ENCODE data around the gene SIRT5. TPM values are rescaled to one million over a fixed set of nuclear protein-coding genes. Genes with fewer than 3 reads are reported as not detected.

The SIRT5 gene
- total RNA-seq, 2 experiments from 2014 or later: 10.0 to 10.5 TPM

DNA sequence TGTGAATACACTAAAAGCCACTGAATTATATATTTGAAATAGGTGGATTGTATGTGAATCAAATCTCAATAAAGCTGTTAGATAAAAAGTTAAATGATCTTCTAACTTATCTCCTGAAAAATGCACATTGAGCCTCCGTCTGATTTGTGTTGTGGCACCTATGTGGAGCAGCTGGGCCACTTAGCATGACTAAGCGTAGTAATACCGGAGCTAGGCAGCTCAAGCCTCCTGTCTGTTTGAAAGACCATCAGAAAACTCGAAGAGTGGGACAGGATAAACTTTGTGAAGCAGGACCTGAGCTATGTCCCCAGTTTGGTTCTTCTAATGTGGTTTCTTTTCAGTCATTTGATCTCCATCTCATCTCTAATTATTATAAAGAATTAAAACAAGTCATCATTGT, 29.7 kb downstream of the SIRT5 start:
- POLR2A ChIA-PET: interaction anchor here (1.2 to 2.0 kb wide), 2 partner anchors 11 to 29 kb away, joined by 5 to 19 read pairs; partner anchors contain the start of genes NOL7 and SIRT5
- DNase-seq: no peak
- no peaks in the 10 kb centered on the region for H3K27me3 Mint-ChIP-seq
- no peak overlapping the region for H3K4me3 Mint-ChIP-seq
- H3K9me3 Mint-ChIP-seq: no peaks in the 10 kb centered on the region
- CTCF ChIA-PET: interaction anchor here (1.8 to 2.0 kb wide), 2 partner anchors 11 to 29 kb away, joined by 6 to 9 read pairs; partner anchors contain the start of genes NOL7 and SIRT5
- H3K4me1 Mint-ChIP-seq: peaks cover 2% of the 10 kb centered on the region
- no peak overlapping the region for H3K27ac Mint-ChIP-seq
- peaks cover 8% of the 10 kb centered on the region for H3K36me3 Mint-ChIP-seq (ENCODE audit: low read depth)

DNA sequence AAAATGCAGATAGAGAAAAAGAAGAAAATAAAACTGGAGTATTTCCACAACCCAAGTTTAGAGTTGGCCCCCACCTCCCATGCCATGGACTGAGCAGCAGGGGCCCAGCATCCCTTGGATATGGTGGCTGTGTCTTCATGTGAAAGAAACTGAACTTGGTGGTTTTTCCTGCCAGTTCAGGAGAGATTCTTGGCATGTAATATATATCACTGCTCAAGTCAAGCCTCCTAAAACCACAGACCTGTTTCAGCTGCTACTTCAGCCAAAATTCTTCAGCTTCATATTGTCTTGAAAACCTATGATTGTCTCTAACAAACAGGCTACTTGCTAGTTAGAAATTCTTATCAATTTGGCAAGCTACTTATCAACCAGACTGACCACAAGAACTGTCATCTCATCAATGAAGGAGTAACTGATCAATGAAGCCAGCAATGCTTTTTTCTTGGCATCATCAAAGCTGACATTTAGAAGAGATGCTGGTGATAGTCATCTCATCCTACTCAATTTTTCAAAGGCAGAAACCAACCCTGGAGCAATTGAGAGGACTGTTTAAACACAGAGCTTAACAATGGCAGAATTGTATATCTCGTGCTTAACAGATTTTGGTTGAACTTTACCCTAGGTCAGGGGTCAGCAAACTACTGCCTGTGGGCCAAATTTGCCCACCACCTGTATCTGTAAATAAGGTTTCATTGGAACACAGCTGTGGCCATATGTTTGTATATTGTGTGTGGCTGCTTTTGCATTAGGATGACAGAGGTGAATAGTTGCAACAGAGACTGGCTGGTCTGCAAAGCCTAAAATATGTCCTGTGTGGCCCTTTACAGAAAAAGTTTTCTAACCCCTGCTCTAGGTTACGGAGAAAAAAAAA, 30.4 kb downstream of the SIRT5 start:
- H3K9me3 Mint-ChIP-seq: no peaks in the 10 kb centered on the region
- DNase-seq: no peak
- H3K27ac Mint-ChIP-seq: no peak overlapping the region
- H3K27me3 Mint-ChIP-seq: no peaks in the 10 kb centered on the region
- peaks cover 2% of the 10 kb centered on the region for H3K4me1 Mint-ChIP-seq
- peaks cover 8% of the 10 kb centered on the region for H3K36me3 Mint-ChIP-seq (ENCODE audit: low read depth)
- no peak overlapping the region for H3K4me3 Mint-ChIP-seq
- POLR2A ChIA-PET: interaction anchor here (1.2 to 2.0 kb wide), 2 partner anchors 10 to 30 kb away, joined by 5 to 19 read pairs; partner anchors contain the start of genes NOL7 and SIRT5
- CTCF ChIA-PET: interaction anchor here (1.8 to 2.0 kb wide), 2 partner anchors 10 to 30 kb away, joined by 6 to 9 read pairs; partner anchors contain the start of genes NOL7 and SIRT5

DNA sequence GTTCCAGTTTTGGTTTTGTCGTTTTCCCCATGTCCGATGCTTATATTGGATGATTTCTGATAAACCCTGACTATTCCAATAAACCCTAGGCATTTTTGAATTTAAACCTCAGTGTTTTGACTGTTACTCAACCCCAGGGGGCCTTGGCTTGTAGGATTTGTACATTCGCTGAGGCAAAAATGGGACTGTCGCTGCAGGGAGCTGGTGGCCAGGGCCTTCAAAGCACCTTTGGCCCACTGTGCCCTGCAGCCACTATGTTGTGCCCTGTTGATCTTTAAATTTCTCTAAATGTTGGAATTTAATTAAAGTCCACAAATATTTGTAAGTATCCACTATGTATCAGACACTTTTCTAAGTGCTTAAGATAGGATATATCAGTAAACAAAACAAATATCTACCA, 31.2 kb downstream of the SIRT5 start:
- DNase-seq: no peak
- Mint-ChIP-seq H3K36me3 (ENCODE audit: low read depth) (peaks cover 8% of the 10 kb centered on the region), H3K4me1 (peaks cover 2% of the 10 kb centered on the region), H3K27me3 (no peaks in the 10 kb centered on the region), H3K27ac (no peak overlapping the region), H3K4me3 (no peak overlapping the region), H3K9me3 (no peaks in the 10 kb centered on the region)
- POLR2A ChIA-PET: interaction anchor here (2.0 kb wide), 1 partner anchor 9 kb away, joined by 19 read pairs; the partner anchor contains the start of gene NOL7
- CTCF ChIA-PET: interaction anchor here (2.0 kb wide), 1 partner anchor 10 kb away, joined by 6 read pairs; the partner anchor contains the start of gene NOL7

DNA sequence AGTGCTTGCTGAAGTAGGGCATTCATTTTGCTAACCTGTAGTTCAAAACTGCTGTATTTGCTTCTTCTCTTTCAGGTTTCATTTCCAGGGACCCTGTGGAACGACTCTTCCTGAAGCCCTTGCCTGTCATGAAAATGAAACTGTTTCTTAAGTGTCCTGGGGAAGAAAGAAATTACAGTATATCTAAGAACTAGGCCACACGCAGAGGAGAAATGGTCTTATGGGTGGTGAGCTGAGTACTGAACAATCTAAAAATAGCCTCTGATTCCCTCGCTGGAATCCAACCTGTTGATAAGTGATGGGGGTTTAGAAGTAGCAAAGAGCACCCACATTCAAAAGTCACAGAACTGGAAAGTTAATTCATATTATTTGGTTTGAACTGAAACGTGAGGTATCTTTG, 37.3 kb downstream of the SIRT5 start:
- CTCF ChIA-PET: interaction anchor here (5.2 kb wide), 1 partner anchor 37 kb away, joined by 22 read pairs; the partner anchor contains the start of gene SIRT5
- no peaks in the 10 kb centered on the region for H3K9me3 Mint-ChIP-seq
- POLR2A ChIA-PET: interaction anchor here (1.1 to 7.6 kb wide), 5 partner anchors 10 to 283 kb away, joined by 3 to 105 read pairs (median 4); partner anchors contain the start of genes RANBP9, SIRT5 and TBC1D7
- H3K36me3 Mint-ChIP-seq (ENCODE audit: low read depth): peaks cover 12% of the 10 kb centered on the region
- H3K4me3 Mint-ChIP-seq: peak overlapping the region; percentile 13
- peaks cover 48% of the 10 kb centered on the region for H3K4me1 Mint-ChIP-seq
- no peak for DNase-seq
- H3K27ac Mint-ChIP-seq: peak overlapping the region; percentile 41
- no peaks in the 10 kb centered on the region for H3K27me3 Mint-ChIP-seq

DNA sequence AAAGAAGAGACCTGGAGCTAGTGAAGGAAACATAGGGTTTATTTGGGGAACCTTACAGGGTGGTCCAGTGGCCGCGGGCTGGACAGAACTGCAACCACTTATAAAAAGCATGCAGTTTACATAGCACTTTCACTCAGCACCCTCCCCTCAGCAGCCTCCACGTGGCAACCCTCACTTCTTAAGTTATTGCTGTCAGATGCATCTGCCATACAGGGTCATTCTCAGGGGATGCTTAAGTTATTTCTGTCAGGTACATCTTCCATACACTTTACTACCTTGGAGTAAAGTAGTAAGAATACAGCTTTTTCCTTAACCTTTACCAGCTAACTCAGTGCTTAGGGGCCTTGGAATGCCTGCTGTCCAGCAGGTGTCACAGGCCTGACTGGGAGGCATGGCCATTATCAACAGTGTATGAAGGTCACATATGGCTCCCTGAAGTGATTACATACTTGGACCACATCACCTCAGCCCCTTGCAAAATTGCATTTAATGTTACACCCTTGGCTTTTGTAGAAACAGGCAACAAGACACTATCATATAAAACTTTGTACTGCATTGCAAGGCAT, 38.7 kb downstream of the SIRT5 start:
- H3K27ac Mint-ChIP-seq: no peak overlapping the region
- H3K27me3 Mint-ChIP-seq: no peaks in the 10 kb centered on the region
- ChIA-PET POLR2A (interaction anchor here (0.7 to 7.6 kb wide), 6 partner anchors 14 to 285 kb away, joined by 3 to 105 read pairs (median 4); partner anchors contain the start of genes RANBP9, SIRT5 and TBC1D7), CTCF (interaction anchor here (0.9 to 5.2 kb wide), 2 partner anchors 39 to 181 kb away, joined by 4 to 22 read pairs; partner anchors contain the start of gene SIRT5)
- peaks cover 59% of the 10 kb centered on the region for H3K4me1 Mint-ChIP-seq
- no peak for DNase-seq
- H3K4me3 Mint-ChIP-seq: no peak overlapping the region
- H3K9me3 Mint-ChIP-seq: no peaks in the 10 kb centered on the region
- peaks cover 23% of the 10 kb centered on the region for H3K36me3 Mint-ChIP-seq (ENCODE audit: low read depth)

DNA sequence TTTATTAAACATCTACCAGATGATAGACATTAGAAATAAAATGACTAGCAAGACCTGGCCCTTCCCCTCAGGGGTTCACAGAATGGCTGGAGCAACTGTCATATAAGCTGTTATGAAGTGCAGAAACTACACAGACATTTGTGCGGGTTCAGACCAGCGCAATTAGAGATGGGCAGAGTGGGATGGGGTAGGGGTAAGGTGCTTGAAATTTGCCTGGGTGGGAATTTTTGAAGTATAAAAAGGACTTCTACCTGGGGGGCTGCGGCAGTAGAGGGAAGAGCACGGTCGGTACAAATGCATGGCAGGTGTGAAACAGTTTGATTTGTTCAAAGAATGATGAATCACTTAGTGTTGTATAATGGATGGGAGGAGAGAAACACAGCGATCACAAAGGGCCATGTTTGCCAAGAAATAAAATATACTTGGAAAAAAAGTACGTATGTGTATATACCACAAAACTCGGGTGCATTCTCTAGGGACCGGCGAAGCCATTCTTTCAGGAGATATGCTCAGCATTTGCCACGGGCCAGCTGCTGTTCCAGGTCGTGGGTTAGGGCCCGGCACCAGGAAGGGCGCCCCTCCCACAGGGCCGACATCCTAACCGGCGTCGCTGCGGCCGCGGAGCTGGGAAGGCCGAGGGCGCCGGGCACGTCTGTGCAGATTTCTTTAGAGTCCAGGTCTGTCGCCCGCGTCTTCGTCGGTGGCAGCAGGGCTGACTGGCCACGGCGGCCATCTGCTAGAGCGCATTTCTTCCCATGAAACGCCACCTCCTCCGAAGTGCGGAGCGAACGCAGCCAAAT, 39.9 kb downstream of the SIRT5 start:
- Mint-ChIP-seq H3K27ac (peak overlapping the region; percentile 93), H3K4me3 (peak overlapping the region; percentile 99), H3K4me1 (peaks cover 65% of the 10 kb centered on the region), H3K36me3 (ENCODE audit: low read depth) (peaks cover 32% of the 10 kb centered on the region), H3K9me3 (no peaks in the 10 kb centered on the region), H3K27me3 (no peaks in the 10 kb centered on the region)
- POLR2A ChIA-PET: interaction anchor here (0.6 to 7.6 kb wide), 26 partner anchors 10 to 286 kb away, joined by 3 to 105 read pairs (median 7); partner anchors contain the start of genes MCUR1, RANBP9, SIRT5 and TBC1D7
- CTCF ChIA-PET: interaction anchor here (0.6 to 3.7 kb wide), 24 partner anchors 10 to 286 kb away, joined by 3 to 49 read pairs (median 7); partner anchors contain the start of genes RANBP9, SIRT5 and TBC1D7
- DNase-seq: no peak

DNA sequence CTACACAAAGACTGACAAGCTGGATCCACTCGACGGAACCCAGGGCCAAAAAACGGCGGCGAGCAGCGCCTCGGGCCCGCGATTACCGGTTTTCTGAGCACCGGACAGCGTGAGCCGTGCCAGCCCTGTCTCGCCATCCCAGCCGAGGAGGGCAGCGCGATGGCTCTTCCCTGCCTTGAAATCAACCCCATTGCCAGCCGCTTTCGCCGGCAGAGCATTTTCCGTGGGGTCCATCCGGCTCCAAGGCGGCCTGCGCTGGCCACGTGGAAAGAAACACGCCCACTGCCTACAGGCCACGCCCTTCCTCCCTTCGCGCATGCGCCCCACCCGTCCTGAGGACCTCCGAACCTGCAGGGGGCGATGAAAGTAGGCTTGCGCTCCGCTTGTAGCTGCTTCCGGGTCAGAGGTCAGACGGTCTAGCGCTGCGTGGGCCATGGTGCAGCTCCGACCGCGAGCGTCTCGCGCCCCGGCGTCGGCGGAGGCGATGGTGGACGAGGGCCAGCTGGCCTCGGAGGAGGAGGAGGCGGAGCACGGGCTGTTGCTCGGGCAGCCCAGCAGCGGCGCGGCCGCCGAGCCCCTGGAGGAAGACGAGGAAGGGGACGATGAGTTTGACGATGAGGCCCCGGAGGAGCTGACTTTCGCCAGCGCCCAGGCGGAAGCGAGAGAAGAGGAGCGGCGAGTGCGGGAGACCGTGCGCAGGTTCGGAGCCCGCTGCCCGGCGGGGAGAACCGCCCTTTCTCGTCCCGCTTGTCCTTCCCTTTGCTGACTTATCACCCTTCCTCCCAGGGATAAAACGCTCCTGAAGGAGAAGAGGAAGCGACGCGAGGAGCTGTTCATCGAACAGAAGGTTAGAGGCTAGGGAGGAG, 40.8 kb downstream of the SIRT5 start, which contains the start of gene NOL7:
NOL7 (plus strand) TSS at position 410 of the 866 bp plus-strand sequence; CDS start at position 434, 24 bp downstream.
- H3K36me3 Mint-ChIP-seq (ENCODE audit: low read depth): peaks cover 40% of the 10 kb centered on the region
- H3K27ac Mint-ChIP-seq: peak within 1 kb of the TSS; percentile 93
- H3K4me1 Mint-ChIP-seq: peaks cover 66% of the 10 kb centered on the region
- DNase-seq: peak; percentile 98
- ChIA-PET CTCF (interaction anchor here (0.6 to 3.7 kb wide), 37 partner anchors 8 to 286 kb away, joined by 3 to 49 read pairs (median 5); partner anchors contain the start of genes RANBP9, SIRT5 and TBC1D7), POLR2A (interaction anchor here (0.6 to 7.6 kb wide), 39 partner anchors 10 to 312 kb away, joined by 3 to 105 read pairs (median 5); partner anchors contain the start of genes MCUR1, RANBP9, SIRT5 and TBC1D7)
- H3K4me3 Mint-ChIP-seq: peak within 1 kb of the TSS; percentile 99
- no peaks in the 10 kb centered on the region for H3K27me3 Mint-ChIP-seq
- H3K9me3 Mint-ChIP-seq: no peaks in the 10 kb centered on the region

DNA sequence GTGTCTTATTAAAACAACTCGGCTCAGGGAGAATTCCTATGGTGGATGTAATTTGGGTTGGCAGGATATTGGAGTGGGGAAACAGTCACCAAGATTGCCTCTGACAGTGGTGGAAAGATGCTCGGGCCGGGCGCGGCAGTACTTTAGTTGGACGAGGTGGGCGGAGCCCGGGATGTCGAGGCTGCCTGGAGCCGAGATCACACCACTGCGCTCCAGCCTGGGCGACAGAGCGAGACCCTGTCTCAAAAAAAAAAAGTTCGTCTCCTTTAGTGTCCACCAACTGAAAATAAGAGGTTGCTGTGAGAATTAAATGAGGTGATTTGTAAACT, 41.4 kb downstream of the SIRT5 start:
- H3K36me3 Mint-ChIP-seq (ENCODE audit: low read depth): peaks cover 40% of the 10 kb centered on the region
- H3K4me1 Mint-ChIP-seq: peaks cover 66% of the 10 kb centered on the region
- peak overlapping the region; percentile 93 for H3K27ac Mint-ChIP-seq
- ChIA-PET CTCF (interaction anchor here (0.6 to 3.7 kb wide), 36 partner anchors 9 to 287 kb away, joined by 3 to 49 read pairs (median 5); partner anchors contain the start of genes RANBP9, SIRT5 and TBC1D7), POLR2A (interaction anchor here (0.6 to 7.6 kb wide), 36 partner anchors 10 to 313 kb away, joined by 3 to 105 read pairs (median 5); partner anchors contain the start of genes MCUR1, RANBP9, SIRT5 and TBC1D7)
- H3K9me3 Mint-ChIP-seq: no peaks in the 10 kb centered on the region
- H3K4me3 Mint-ChIP-seq: peak overlapping the region; percentile 99
- DNase-seq: peak; percentile 51
- H3K27me3 Mint-ChIP-seq: no peaks in the 10 kb centered on the region

DNA sequence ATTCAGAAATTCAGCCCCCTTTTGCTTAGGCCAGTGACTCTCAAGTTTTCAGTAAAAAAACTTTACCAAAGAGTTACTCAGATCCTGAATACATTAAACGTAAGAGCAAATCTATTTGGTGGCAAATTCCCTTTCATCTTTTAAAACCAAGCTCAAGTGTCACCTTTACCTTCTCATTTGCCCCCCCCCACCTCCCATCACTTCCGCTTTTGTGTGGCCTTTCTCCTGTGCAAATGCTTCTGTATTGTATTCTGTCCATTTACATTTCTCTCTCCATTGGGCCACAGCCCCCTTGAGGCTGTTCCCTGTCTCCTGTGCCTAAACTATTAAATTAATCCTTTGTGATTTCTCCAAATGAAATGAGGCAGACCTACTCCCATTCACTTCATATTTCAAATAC, 42.7 kb downstream of the SIRT5 start:
- ChIA-PET POLR2A (interaction anchor here (1.3 to 7.6 kb wide), 7 partner anchors 8 to 197 kb away, joined by 5 to 105 read pairs (median 27); partner anchors contain the start of genes MCUR1, RANBP9 and SIRT5), CTCF (interaction anchor here (0.6 to 3.7 kb wide), 5 partner anchors 7 to 196 kb away, joined by 3 to 49 read pairs (median 23); partner anchors contain the start of genes RANBP9 and SIRT5)
- Mint-ChIP-seq H3K27ac (peak overlapping the region; percentile 33), H3K27me3 (no peaks in the 10 kb centered on the region), H3K9me3 (no peaks in the 10 kb centered on the region), H3K4me1 (peaks cover 58% of the 10 kb centered on the region), H3K36me3 (ENCODE audit: low read depth) (peaks cover 49% of the 10 kb centered on the region), H3K4me3 (peak overlapping the region; percentile 99)
- DNase-seq: no peak

DNA sequence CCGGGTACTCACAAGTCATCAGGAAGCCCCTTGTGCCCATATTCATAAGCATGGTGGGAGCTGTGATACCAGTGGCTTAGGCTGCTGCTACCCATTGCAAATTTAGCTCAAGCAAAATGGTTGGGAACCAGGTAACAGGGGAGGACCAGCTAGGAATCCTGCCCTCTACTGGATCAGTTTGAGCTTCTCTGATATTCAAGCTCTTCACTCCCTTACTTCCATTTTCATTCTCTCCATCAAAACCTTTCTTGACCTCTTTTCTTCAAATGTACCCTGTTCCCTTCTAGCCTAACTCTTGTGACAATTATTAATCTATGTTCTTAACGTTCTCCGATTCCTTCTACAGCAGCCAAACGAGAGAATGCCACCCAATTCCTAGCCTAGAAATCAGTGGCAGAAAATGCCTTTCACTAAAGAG, 50.5 kb downstream of the SIRT5 start:
- peaks cover 73% of the 10 kb centered on the region for H3K36me3 Mint-ChIP-seq (ENCODE audit: low read depth)
- peaks cover 15% of the 10 kb centered on the region for H3K4me1 Mint-ChIP-seq
- CTCF ChIA-PET: interaction anchor here (0.6 to 2.0 kb wide), 14 partner anchors 9 to 467 kb away, joined by 3 to 23 read pairs (median 4); partner anchors contain the start of genes NOL7 and SIRT5
- H3K27me3 Mint-ChIP-seq: no peaks in the 10 kb centered on the region
- POLR2A ChIA-PET: interaction anchor here (0.8 to 4.2 kb wide), 7 partner anchors 9 to 297 kb away, joined by 3 to 36 read pairs (median 3); partner anchors contain the start of genes MCUR1, NOL7 and TBC1D7
- peak overlapping the region; percentile 16 for H3K27ac Mint-ChIP-seq
- H3K9me3 Mint-ChIP-seq: no peaks in the 10 kb centered on the region
- no peak overlapping the region for H3K4me3 Mint-ChIP-seq
- DNase-seq: peak; percentile 25

Data from activated CD4-positive, alpha-beta memory T cell treated with anti-CD3 and anti-CD28 coated beads, Interleukin-2, amount 10 ng/mL, durations not matched to agents 7 days and 5 days (primary cell).